Measurements from ENCODE around the gene POLR2A. TPM values are rescaled to one million over a fixed set of nuclear protein-coding genes. Genes with fewer than 3 reads are reported as not detected.

The POLR2A gene
- total and polyA plus RNA-seq, 10 of the 15 experiments (the other 5 are each of a cell fraction or from before 2014, with no cell fraction given): 1.7 to 121 (median 33.4) TPM

GRCh38 chr17:7441266-7441665, 42.9 kb upstream of the POLR2A start:
- Histone ChIP-seq H3K4me1 (ENCODE audit: control insufficient read depth, insufficient read depth, low read length) (peaks cover 32% of the 10 kb centered on the region), H2AFZ (ENCODE audit: control insufficient read depth, low read depth, low read length) (no peak overlapping the region), H3K9ac (ENCODE audit: control insufficient read depth, insufficient read depth, low read length) (no peak overlapping the region), H3K9me3 (replicated peaks; ENCODE audit: control insufficient read depth, insufficient read depth, low read length) (no peaks in the 10 kb centered on the region), H3K27me3 (replicated peaks in 1 of 2; ENCODE audit: control insufficient read depth in 2 of 2, insufficient read depth in 2 of 2, low read length in 1 of 2) (peaks cover 0 to 4% of the 10 kb centered on the region in 2 experiments; a peak in 3 of 4 replicates), H3K4me2 (ENCODE audit: control insufficient read depth, insufficient read depth) (peak overlapping the region; percentile 89; the same call in 1 of the 2 replicates), H4K20me1 (ENCODE audit: control insufficient read depth, insufficient read depth) (no peaks in the 10 kb centered on the region), H3K4me3 (0 out of 2 replicates have a peak overlapping the region, but pooled peaks have one; percentile 1), H3K79me2 (ENCODE audit: control insufficient read depth, insufficient read depth, low read length) (peaks cover 5% of the 10 kb centered on the region), H3K36me3 (ENCODE audit: control insufficient read depth in 2 of 2, insufficient read depth in 2 of 2, low read length in 1 of 2) (no peaks in the 10 kb centered on the region), H3K27ac (ENCODE audit: control insufficient read depth, insufficient read depth) (no peak overlapping the region)
- POLR2A ChIA-PET: interaction anchor here (0.6 to 8.2 kb wide), 16 partner anchors 10 to 177 kb away, joined by 3 to 63 read pairs (median 4); partner anchors contain the start of genes POLR2A, SENP3 and TMEM256
- ATAC-seq: no peak
- SMC1A ChIA-PET (ENCODE audit: uncharacterized antibody, unreplicated experiment): interaction anchor here (0.6 to 1.9 kb wide), 8 partner anchors 10 to 249 kb away, joined by 3 to 8 read pairs (median 4); partner anchors contain the start of genes SLC35G6 and ZBTB4
- BruUV-seq (replicated peaks): no TSS peak
- CTCF ChIA-PET: interaction anchor here (0.6 to 2.8 kb wide), 7 partner anchors 13 to 186 kb away, joined by 3 to 20 read pairs (median 3); partner anchors contain the start of genes NEURL4, SAT2 and SENP3
- intact Hi-C loops (cut with micrococcal nuclease; ENCODE audit: unreplicated experiment) (no loop called here), in situ Hi-C loops (cut with MboI) (no loop called here)
- RAD21 ChIA-PET (ENCODE audit: unreplicated experiment): interaction anchor here (0.6 to 2.5 kb wide), 7 partner anchors 11 to 119 kb away, joined by 3 to 12 read pairs (median 3); partner anchors contain the start of genes SENP3 and TMEM256
- WGBS (ENCODE audit: insufficient coverage, insufficient replicate concordance, low lambda C conversion rate, missing lambda C conversion rate): 78% methylated on average over 6 of the region's 7 CpGs
- no peak for FAIRE-seq
- DNase-seq (ENCODE audit: low read depth, low spot score): no peak
- no peak for TF ChIP-seq SIN3A (IDR thresholded peaks at IDR 0.05; ENCODE audit: low read depth, low read length)
- TF ChIP-seq KDM1A (IDR thresholded peaks at IDR 0.05; ENCODE audit: borderline replicate concordance): no peak
- TF ChIP-seq ETV6 (conservative IDR thresholded peaks at IDR 0.05 in 1 of 2, IDR thresholded peaks at IDR 0.05 in 1 of 2; ENCODE audit: borderline replicate concordance in 1 of 2, low read depth in 1 of 2): no peak
- TF ChIP-seq MLLT1 (IDR thresholded peaks at IDR 0.05): no peak
- TF ChIP-seq CHD2 (IDR thresholded peaks at IDR 0.05; ENCODE audit: borderline replicate concordance, low read depth, low read length): no peak
- no peak for TF ChIP-seq IRF5 (IDR thresholded peaks at IDR 0.05; ENCODE audit: borderline replicate concordance)
- TF ChIP-seq MEF2B (IDR thresholded peaks at IDR 0.05; ENCODE audit: partially characterized antibody, poor library complexity, severe bottlenecking): no peak
- TF ChIP-seq KLF5 (IDR thresholded peaks at IDR 0.05; ENCODE audit: partially characterized antibody): no peak
- TF ChIP-seq NR2C1 (IDR thresholded peaks at IDR 0.05): no peak
- no peak for TF ChIP-seq USF1 (IDR thresholded peaks at IDR 0.05; ENCODE audit: borderline replicate concordance, extremely low read length, insufficient read depth, low read depth, low read length)
- TF ChIP-seq NKRF (conservative IDR thresholded peaks at IDR 0.05): no peak
- TF ChIP-seq YBX1 (IDR thresholded peaks at IDR 0.05): no peak
- no peak for TF ChIP-seq ASH2L (IDR thresholded peaks at IDR 0.05; ENCODE audit: borderline replicate concordance, low read depth)
- no peak for TF ChIP-seq BRCA1 (IDR thresholded peaks at IDR 0.05; ENCODE audit: low read depth, low read length)
- TF ChIP-seq SKIL (IDR thresholded peaks at IDR 0.05; ENCODE audit: low read depth, poor library complexity, severe bottlenecking): no peak

All from GM12878 (cell line).